Diencephalon (tissue), 1 donor: ENCODE measurements around the gene CHRNA5. TPM values are rescaled to one million over a fixed set of nuclear protein-coding genes. Genes with fewer than 3 reads are reported as not detected.

ENCODE experiments used
- small RNA-seq: library from RNA; depleted of rRNA; stranded (forward); fragments of <200 nt; gene quantifications from one replicate; pipeline ENCODE3, GENCODE V24; 2014
- total RNA-seq: library from RNA; depleted of rRNA; stranded (reverse); fragments of >200 nt; gene quantifications from one replicate; pipeline ENCODE4 v1.2.3, GENCODE V29; 2014

The CHRNA5 gene
- 7.6 TPM for total RNA-seq

GRCh38 chr15:78565097-78565950 lies at the start of gene CHRNA5:
CHRNA5 (plus strand) TSS chr15:78565520; CDS start chr15:78565720, 200 bp downstream.

GRCh38 chr15:78540141-78540870 lies 25.0 kb upstream of the CHRNA5 start, which contains the start of gene PSMA4:
PSMA4 (plus strand) TSS chr15:78540444; CDS start chr15:78541928, 1,484 bp downstream.

GRCh38 chr15:78620527-78621421 lies 55.5 kb downstream of the CHRNA5 start, which contains the start of gene CHRNA3:
CHRNA3 (minus strand) TSS chr15:78620996; CDS start chr15:78620794, 202 bp downstream.

GRCh38 chr15:78641102-78641748 lies 75.9 kb downstream of the CHRNA5 start, which contains the start of gene CHRNB4:
CHRNB4 (minus strand) TSS chr15:78641210; CDS start chr15:78641133, 77 bp downstream.

Small RNA genes lying within 50 kb of the gene (small RNA-seq; reads per million reads assigned to genes)
- gene AC067863.2, result not detected

Other genes with a start within 250 kb of the CHRNA5 start
- gene CRABP1, start 225.2 kb upstream of the CHRNA5 start, total RNA-seq, result 37.6 TPM
- 73.6 TPM for gene IREB2, start 127.3 kb upstream of the CHRNA5 start, total RNA-seq
- 0.92 TPM for gene HYKK, start 57.9 kb upstream of the CHRNA5 start, total RNA-seq
- gene PSMA4, start 25.1 kb upstream of the CHRNA5 start, total RNA-seq, result 133 TPM
- gene CHRNA3, start 55.5 kb downstream of the CHRNA5 start, total RNA-seq, result 4.8 TPM
- 1.8 TPM for gene CHRNB4, start 75.7 kb downstream of the CHRNA5 start, total RNA-seq
- gene ADAMTS7, start 245.9 kb downstream of the CHRNA5 start, total RNA-seq, result 6.0 TPM